Mesothelial cell of epicardium (in vitro differentiated cells): ENCODE data around the gene TTC28. TPM values are rescaled to one million over a fixed set of nuclear protein-coding genes. Genes with fewer than 3 reads are reported as not detected.
"Not testable (repeated sequence)": the region's sequence is repeated elsewhere in the genome, so short reads cannot be mapped to it uniquely, and the experiment has no call there.

ENCODE experiments used
- DNase-seq, 2 experiments: peaks; one replicate each; pipeline ENCODE4 v3.0.0; 2021; ENCODE audit warnings: low spot score in 2 of 2; ENCODE audit not compliant: unreplicated experiment in 2 of 2
- H3K27ac Mint-ChIP-seq: 2 replicates; pipeline ENCODE4 v1.8.0; 2021; ENCODE audit warnings: mixed read lengths
- H3K27me3 Mint-ChIP-seq: 2 replicates; pipeline ENCODE4 v1.8.0; 2021; ENCODE audit warnings: low read depth, mixed read lengths
- H3K36me3 Mint-ChIP-seq: 2 replicates; pipeline ENCODE4 v1.8.0; 2021; ENCODE audit warnings: mixed read lengths
- H3K4me1 Mint-ChIP-seq: 2 replicates; pipeline ENCODE4 v1.8.0; 2021; ENCODE audit warnings: mixed read lengths
- H3K4me3 Mint-ChIP-seq: 2 replicates; pipeline ENCODE4 v1.8.0; 2021; ENCODE audit warnings: mild to moderate bottlenecking, moderate library complexity, mixed read lengths
- H3K9me3 Mint-ChIP-seq: 2 replicates; pipeline ENCODE4 v1.8.0; 2021; ENCODE audit warnings: mixed read lengths
- total RNA-seq: library from RNA; stranded (reverse); gene quantifications from 3 replicates; pipeline ENCODE4 v1.2.1, GENCODE V29; 2021
- TF ChIP-seq, protein P1 (sequence below): fragments of 200-600 bp; sonication (generic); IDR thresholded peaks from one replicate; pipeline ENCODE4 v1.5.0; 2021; ENCODE audit warnings: antibody characterized with exemption; ENCODE audit not compliant: unreplicated experiment

Gene TTC28
- total RNA-seq, 1 donor from 2014 or later = 95.9 TPM

DNA sequence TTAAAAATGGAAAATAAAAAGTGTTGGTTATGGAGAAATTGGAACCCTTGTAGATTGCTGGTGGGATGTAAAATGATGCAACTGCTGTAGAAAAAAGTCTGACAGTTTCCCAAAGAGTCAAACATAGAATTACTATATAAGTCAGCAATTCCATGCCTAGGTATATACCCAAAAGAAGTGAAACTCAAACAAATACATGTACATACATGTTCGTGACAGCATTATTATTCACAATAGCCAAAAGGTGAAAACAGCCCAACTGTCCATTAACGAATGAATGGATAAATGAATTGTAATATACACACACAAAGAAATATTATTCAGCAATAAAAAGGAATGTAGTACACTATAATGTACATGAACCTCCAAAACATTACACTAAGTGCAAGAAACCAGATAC lies 116.0 kb downstream of the TTC28 start:
- Mint-ChIP-seq H3K4me1 (peaks cover 7% of the 10 kb centered on the region), H3K4me3 (no peak overlapping the region), H3K27ac (no peak overlapping the region), H3K36me3 (no peaks in the 10 kb centered on the region), H3K9me3 (peaks cover 6% of the 10 kb centered on the region), H3K27me3 (no peaks in the 10 kb centered on the region)
- TF ChIP-seq, protein P1, sequence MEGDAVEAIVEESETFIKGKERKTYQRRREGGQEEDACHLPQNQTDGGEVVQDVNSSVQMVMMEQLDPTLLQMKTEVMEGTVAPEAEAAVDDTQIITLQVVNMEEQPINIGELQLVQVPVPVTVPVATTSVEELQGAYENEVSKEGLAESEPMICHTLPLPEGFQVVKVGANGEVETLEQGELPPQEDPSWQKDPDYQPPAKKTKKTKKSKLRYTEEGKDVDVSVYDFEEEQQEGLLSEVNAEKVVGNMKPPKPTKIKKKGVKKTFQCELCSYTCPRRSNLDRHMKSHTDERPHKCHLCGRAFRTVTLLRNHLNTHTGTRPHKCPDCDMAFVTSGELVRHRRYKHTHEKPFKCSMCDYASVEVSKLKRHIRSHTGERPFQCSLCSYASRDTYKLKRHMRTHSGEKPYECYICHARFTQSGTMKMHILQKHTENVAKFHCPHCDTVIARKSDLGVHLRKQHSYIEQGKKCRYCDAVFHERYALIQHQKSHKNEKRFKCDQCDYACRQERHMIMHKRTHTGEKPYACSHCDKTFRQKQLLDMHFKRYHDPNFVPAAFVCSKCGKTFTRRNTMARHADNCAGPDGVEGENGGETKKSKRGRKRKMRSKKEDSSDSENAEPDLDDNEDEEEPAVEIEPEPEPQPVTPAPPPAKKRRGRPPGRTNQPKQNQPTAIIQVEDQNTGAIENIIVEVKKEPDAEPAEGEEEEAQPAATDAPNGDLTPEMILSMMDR = no peak
- no peak for DNase-seq

DNA sequence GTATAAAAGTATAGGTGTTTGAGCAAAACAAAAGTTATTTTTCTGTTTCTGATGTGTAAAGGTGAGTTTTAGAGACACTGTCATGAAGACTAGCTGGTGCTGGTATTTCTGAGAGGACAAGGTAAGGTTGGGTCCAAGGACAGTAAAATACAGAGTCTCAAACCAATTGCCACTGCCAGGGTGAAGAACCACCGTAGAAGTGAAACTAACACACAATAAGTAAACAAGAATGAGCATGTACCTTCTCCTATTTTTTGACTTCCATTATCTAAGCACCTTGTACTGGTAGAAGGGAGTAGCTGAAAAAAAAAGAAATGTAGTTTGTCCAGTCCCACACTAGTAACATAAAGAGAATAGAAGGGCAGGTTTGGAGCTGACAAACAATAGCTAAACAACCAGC lies 117.3 kb downstream of the TTC28 start:
- no peak for DNase-seq
- peaks cover 8% of the 10 kb centered on the region for H3K9me3 Mint-ChIP-seq
- no peak overlapping the region for H3K27ac Mint-ChIP-seq
- no peak overlapping the region for H3K4me3 Mint-ChIP-seq
- peaks cover 3% of the 10 kb centered on the region for H3K36me3 Mint-ChIP-seq
- TF ChIP-seq, protein P1 = no peak
- no peaks in the 10 kb centered on the region for H3K27me3 Mint-ChIP-seq
- peaks cover 7% of the 10 kb centered on the region for H3K4me1 Mint-ChIP-seq

DNA sequence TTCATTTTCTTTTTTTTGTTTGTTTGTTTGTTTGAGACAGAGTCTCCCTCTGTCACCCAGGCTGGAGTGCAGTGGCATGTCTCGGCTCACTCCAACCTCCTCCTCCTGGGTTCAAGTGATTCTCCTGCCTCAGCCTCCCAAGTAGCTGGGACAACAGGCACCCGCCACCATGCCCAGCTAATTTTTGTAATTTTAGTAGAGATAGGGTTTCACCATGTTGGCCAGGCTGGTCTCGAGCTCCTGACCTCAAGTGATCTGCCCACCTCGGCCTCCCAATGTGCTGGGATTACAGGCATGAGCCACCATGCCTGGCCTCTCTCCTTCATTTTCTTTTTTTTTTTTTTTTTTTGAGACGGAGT lies 118.9 kb downstream of the TTC28 start:
- not testable (repeated sequence) for H3K4me1 Mint-ChIP-seq
- peaks cover 12% of the 10 kb centered on the region for H3K9me3 Mint-ChIP-seq

DNA sequence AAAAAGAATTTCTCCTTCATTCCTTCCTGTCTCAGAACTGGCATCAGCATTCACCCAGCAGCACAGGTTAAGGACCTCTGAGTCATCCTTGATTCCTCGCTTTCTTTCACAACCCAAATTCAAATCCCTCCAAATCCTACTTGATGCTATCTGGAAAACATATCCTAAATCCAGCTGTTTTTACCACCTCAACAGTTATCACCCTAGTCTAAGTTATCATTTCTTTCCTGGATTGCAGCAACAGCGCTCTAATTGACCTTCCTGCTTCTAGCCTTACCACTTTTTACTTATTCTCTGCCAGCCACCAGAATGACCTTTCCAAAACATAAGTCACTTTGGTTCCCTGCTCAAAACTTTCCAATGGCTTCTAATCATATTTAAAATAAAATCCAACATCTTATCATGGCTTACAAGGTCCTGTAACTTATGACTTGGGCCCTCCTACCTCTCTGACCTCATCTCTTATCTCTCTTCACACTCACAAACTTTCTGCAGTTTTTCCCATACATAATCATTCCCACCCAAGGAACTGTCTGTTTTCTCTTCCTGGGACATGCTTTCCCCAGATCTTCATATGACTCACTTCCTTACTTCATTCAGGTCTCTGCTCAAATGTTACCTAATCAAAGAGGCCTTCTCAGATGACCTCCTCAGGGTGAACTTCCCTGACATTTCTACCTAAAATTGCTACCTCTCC lies 119.4 kb downstream of the TTC28 start:
- TF ChIP-seq, protein P1 = no peak
- Mint-ChIP-seq H3K36me3 (peaks cover 10% of the 10 kb centered on the region), H3K9me3 (peaks cover 14% of the 10 kb centered on the region), H3K4me1 (peaks cover 7% of the 10 kb centered on the region), H3K27ac (peak overlapping the region; percentile 3), H3K27me3 (no peaks in the 10 kb centered on the region), H3K4me3 (no peak overlapping the region)
- DNase-seq = no peak

More for the DNA sequence above, 118.9 kb downstream of the TTC28 start:
- not testable (repeated sequence) for DNase-seq, H3K36me3 Mint-ChIP-seq, H3K4me3 Mint-ChIP-seq, H3K27ac Mint-ChIP-seq, H3K27me3 Mint-ChIP-seq

DNA sequence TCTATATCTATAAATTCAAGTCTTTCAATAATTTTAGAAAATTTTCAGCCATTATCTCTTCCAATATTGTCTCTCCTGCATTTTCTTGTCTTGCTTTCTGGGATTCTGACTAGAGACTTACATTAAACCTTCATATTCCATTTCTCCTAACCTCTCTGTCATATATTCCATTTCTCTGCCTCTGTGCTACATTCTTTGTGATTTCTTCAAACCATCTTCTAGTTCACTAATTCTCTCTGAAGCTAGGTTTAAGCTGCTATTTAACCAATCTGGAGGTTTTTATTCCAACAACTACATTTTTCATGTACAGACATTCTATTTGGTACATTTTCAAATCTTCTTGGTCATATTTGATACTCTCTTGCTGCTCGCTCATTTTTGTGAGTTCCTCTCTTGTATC lies 122.5 kb downstream of the TTC28 start:
- Mint-ChIP-seq H3K4me1 (peaks cover 7% of the 10 kb centered on the region), H3K4me3 (no peak overlapping the region), H3K27ac (no peak overlapping the region), H3K36me3 (peaks cover 21% of the 10 kb centered on the region), H3K27me3 (no peaks in the 10 kb centered on the region), H3K9me3 (peaks cover 23% of the 10 kb centered on the region)
- DNase-seq = no peak
- TF ChIP-seq, protein P1 = no peak

DNA sequence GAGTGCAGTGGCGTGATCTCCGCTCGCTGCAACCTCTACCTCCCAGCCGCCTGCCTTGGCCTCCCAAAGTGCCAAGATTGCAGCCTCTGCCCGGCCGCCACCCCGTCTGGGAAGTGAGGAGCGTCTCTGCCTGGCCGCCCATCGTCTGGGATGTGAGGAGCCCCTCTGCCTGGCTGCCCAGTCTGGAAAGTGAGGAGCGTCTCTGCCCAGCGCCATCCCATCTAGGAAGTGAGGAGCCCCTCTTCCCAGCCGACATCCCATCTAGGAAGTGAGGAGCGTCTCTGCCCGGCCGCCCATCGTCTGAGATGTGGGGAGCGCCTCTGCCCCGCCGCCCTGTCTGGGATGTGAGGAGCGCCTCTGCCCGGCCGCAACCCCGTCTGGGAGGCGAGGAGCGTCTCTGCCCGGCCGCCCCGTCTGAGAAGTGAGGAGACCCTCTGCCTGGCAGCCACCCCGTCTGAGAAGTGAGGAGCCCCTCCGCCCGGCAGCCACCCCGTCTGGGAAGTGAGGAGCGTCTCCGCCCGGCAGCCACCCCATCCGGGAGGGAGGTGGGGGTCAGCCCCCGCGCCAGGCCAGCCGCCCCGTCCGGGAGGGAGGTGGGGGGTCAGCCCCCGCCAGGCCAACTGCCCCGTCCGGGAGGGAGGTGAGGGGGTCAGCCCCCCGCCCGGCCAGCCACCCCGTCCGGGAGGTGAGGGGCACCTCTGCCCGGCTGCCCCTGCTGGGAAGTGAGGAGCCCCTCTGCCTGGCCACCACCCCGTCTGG lies 126.4 kb downstream of the TTC28 start:
- H3K27ac Mint-ChIP-seq = not testable (repeated sequence)

More for the DNA sequence above, 126.4 kb downstream of the TTC28 start:
- not testable (repeated sequence) for H3K27me3 Mint-ChIP-seq, DNase-seq, H3K4me3 Mint-ChIP-seq, H3K4me1 Mint-ChIP-seq
- peaks cover 25% of the 10 kb centered on the region for H3K9me3 Mint-ChIP-seq
- H3K36me3 Mint-ChIP-seq = peaks cover 26% of the 10 kb centered on the region
